Thyroid gland (tissue), 4 donors: ENCODE results near the gene KMT2B.

Experiments
- CTCF ChIP-seq, 6 experiments: fragments of 200-600 bp in 3 of 6; fragments of 450-650 bp in 3 of 6; sonication (generic) in 3 of 6; IDR thresholded peaks; one replicate each; pipeline ENCODE4 v1.5.1; 2016 to 2019; ENCODE audit warnings: antibody characterized with exemption in 6 of 6, mild to moderate bottlenecking in 2 of 6, inconsistent platforms in 1 of 6, moderate library complexity in 1 of 6
- POLR2A ChIP-seq, 2 donors: fragments of 450-650 bp; IDR thresholded peaks; one replicate each; pipeline ENCODE4 v1.6.1; 2017; ENCODE audit warnings: antibody characterized with exemption in 2 of 2, mild to moderate bottlenecking in 2 of 2, moderate library complexity in 1 of 2

- TF ChIP-seq CTCF (IDR thresholded peaks at IDR 0.05) (no peak), POLR2A (IDR thresholded peaks at IDR 0.05) (no peak)
These were observed 60.2 kb downstream of the KMT2B start for GRCh38 chr19:35777961-35778360.
